GM18517 (cell line): ENCODE measurements around the gene AKT1S1.
"Not testable (repeated sequence)": the region's sequence is repeated elsewhere in the genome, so short reads cannot be mapped to it uniquely, and the experiment has no call there.

Experiments used
- ATAC-seq: cut with Tn5 transposase; IDR thresholded peaks from one replicate; pipeline ENCODE4 v1.9.1; 2021; ENCODE audit warnings: mild to moderate bottlenecking, moderate library complexity; ENCODE audit not compliant: unreplicated experiment

The AKT1S1 gene

DNA sequence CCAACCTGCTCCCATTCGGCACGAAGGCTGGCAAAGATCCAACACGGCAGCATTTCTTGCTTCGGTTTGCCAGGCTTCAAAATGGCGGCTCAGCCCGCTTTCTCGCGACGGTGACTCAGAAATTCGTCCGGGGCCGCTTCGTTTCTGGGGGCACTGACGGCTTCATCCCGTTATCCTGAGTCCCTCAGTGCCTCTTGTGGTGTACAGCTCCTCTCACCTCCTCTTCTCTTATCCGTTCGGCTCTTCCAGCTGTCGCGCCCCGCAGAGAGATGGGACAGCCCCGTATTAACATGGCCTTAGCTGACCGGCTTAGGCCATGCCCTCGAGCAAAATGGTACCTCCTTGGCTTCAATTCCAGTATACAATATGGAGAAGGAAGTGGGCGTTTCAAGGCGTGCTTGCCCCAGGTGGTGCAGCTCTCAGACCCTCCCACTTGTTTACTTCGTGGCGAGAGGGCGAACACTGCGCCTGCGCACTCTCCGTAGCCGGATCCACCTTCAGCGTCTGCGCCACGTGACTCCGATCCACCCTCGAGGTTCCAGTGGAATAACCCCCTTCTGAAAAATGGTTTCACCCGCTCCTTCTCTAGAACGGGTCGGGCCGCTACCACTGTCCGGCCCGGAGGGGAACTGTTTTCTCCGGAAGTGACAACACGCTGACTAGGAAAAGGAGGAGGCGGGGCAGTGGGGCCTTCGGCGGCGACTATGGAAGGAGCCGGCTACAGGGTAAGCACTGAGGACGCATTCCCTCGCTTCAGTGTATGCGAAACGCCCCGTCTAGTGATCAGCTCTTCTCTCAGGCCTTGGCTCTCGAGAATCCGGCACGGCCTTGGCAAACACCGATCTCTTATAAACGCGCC, at the start of gene AKT1S1, which contains the start of gene TBC1D17:
Gene AKT1S1 (minus strand): TSS at position 336 of the 859 bp plus-strand sequence. CDS start 4,060 bp downstream, outside the sequence.
Gene TBC1D17 (plus strand): TSS at position 683 of the 859 bp plus-strand sequence. CDS start 22 bp downstream, at position 705.
- ATAC-seq = peak; percentile 70

DNA sequence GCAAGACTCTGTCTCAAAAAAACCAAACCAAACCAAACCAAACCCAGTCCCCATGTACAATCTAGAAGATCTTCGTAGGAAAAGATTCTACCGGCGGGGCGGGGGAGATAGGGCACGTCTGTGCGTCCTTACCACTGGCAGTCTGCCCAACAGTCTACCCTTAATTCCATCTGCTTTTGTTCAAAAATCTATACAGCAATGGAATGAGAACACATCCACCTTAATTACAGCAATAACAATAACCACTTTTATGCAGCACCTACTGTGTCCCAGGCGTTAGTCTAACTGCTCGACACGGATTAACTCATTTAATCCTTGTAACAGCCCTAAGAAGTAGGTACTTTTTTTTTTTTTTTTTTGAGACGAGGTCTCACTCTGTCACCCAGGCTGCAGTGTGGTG, 49.4 kb upstream of the AKT1S1 start:
- ATAC-seq = no peak

DNA sequence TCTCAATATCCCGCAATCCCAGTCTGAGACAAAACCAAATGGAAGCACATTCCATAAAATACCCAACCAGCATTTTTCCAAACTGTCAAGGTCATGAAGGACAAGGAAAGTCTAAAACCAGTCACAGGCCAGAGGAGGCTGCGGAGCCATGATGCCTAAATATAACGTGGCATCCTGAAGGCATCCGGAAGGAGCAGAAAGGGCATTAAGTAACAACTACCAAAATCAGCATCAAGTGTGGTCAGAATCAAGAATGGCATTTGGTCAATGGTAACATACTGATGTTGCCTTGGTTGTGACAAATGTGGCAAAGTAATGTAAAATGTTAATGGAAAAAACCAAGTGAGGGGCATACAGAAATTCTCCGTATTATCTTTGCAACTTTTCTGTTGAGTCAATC, 48.3 kb upstream of the AKT1S1 start:
- ATAC-seq = no peak

DNA sequence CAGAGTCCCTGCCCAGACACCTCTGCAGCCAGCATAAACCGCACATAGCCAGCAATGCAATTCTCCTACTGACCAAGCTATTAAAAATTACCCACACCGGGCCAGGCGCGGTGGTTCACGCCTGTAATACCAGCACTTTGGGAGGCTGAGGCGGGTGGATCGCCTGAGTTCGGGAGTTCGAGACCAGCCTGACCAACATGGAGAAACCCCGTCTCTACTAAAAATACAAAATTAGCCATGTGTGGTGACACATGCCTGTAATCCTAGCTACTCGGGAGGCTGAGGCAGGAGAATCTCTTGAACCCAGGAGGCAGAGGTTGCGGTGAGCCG, 47.7 kb upstream of the AKT1S1 start:
- ATAC-seq = not testable (repeated sequence)

DNA sequence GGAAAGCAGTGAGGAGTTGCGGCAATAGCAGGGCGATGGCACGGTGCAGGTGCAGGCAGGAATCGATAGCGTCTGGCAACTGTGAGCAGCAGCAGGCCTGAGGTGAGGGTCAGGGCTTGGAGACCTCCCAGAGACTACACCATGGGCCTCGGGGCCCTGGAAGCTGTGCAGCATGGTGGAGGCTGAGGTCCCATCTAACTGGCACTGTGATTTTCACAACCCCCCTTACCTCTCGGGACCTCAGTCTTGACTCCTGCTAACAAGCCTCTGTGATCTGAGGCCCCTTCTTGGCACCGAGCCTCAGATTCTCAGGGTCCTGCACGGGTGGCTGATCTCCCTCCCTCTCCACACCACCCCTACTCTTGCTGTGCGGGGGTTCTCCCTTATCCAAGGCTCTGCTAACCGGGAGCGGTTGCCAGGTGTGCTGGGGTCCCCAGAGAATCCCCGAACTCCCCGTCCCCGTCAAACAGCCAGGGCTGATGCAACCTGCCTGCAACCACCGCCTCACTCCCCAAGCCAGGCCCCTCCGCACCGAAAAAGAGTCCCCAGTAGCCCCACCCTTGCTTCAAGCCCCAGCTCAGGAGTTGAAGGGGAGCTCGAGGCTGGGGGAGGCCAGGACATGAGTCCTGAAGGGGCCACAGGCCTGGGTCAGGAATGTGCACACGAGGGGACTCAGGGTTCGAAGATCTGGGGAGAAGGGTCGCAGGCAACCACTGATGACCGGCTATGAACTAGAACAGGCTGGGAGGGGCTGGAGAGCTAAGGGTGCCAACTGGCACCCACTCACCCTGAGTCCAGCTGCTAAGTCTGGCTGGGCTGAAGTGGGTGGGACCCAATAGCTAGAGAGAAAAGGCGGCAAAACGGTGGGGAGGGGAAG, 47.1 kb upstream of the AKT1S1 start:
- no peak for ATAC-seq

DNA sequence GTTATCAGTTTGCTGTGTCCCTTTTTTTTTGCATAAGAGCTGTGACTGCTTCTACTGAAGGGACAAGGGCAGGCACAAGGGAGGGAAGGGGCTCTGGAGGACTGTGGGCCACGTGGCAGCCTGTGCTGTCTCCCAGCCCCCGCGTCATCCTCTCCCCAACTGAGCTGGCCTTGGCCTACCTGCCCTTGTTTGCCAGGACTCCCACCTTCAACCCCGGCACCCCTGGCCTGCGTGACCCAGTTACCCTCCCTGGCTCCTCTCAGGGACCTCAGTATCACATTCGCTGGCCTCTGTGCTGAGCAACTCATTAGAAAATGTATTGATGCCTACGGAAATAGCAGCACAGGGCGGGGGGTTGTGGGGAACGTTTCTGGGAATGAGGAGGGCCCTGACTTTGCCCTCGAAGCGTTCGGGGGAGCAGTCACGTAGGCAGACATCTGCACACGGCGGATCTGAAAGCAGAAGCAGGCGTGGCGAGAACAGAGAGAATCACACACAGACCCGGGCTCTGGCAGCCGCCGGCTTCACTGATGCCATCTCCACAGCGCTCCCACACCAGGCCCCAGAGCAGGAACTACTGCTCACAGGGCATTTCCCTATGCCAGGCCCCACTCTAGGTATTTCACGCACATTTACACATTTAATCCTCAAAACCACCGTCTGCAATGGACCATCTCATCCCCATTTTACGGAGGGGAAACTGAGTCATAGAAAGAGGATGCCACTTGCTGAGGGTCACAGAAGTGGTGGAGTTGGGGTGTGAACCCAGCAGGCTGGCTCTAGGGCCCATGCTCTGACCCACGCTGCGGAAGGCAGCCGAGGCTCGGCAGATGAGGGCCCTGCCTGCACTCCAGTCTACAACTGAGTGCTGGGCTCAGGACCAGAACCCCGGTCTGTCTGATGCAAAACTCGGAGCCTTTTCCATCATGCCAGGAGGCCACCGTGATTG, 46.2 kb upstream of the AKT1S1 start:
- ATAC-seq = no peak

DNA sequence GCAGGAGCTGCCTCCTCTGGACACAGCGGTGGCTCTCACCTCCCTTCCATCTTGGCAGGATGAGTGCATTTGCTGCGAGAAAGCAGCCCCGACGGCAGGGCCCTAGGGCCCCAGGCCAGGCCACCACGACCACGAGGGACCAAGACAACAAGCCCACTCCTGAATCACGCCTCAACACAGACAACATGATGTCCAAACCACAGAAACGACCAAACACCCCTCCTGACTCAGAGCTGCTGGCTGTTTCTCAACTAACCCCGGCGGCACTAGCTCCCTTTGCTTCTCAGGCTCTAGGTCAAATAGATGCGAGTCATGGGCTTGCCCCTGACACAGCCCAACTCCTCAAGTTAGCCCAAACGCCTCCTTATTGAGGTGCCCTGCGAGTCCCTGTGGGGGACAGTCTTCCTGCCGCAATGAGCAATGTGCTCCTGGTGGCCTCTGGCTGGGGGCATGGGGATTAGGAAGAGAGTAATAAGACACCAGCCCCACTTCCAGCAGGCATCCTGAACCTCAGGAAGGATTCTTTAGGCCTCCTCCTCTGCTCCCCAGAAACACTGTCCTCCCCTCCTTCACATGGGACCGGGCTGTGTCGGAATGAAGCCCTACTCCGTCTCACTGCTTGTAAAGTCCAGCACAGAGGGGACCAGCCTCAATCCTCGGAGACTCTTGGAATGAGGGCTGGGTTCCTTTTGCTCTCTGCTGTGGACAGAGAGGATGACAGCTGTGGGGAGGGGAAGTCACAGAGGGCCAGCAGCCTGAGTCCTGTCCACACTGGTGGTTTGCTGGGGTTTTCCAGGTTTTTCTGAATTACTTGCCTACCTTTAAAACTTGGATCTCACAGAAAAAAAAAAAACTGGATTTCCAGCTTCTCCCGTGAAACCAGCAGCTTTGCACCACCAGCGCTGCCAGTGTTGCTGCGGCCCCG, 45.0 kb upstream of the AKT1S1 start:
- ATAC-seq = no peak

DNA sequence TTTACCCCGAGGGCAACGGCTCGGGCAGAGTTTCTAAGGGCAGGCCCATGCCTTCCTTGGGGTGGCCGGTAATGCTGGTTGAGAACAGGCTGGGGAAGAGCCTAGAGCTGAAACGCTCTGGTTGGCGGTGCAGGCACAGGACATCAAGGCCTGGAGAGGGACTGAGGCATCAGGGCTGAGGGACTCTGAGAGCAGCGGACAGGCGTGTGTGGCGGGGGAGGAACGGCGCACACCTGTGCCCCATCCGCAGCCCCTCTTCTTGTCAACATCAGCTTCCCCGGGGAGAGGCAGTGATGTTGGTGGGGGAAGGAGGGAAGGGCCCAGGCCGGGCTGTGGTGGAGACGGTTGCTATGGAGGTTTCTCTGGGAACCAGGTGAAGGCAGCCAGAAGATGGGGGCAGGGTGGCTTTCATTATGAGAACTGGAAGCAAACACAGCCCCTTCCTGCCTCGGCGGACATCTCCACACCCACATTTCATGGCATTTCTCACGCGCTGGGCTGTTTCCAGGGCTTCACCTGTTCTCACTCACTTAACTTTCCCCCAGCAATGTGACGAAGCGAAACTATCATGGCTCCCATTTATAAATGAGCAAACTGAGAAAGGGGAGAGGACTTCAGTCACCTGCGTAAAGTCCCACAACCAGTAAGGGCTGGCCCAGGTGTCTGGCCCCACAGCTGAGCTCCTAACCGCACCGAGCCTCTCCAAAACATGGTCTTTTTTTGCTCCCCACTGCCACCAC, 43.6 kb upstream of the AKT1S1 start:
- no peak for ATAC-seq

DNA sequence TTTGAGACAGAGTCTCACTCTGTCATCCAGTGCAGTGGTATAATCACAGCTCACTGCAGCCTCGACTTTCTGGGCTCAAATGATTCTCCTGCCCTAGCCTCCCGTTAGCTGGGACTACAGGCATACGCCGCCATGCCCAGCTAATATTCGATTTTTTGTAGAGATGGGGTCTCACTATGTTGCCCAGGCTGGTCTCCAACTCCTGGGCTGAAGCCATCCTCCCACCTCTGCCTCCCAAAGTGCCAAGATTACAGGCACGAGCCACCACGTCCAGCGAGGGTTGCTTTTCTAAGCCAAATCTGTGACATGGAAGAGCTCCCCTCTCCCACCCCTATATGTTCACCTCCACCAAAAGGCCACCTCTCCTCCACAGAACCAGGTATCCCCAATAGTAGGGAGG, 40.9 kb upstream of the AKT1S1 start:
- no peak for ATAC-seq

DNA sequence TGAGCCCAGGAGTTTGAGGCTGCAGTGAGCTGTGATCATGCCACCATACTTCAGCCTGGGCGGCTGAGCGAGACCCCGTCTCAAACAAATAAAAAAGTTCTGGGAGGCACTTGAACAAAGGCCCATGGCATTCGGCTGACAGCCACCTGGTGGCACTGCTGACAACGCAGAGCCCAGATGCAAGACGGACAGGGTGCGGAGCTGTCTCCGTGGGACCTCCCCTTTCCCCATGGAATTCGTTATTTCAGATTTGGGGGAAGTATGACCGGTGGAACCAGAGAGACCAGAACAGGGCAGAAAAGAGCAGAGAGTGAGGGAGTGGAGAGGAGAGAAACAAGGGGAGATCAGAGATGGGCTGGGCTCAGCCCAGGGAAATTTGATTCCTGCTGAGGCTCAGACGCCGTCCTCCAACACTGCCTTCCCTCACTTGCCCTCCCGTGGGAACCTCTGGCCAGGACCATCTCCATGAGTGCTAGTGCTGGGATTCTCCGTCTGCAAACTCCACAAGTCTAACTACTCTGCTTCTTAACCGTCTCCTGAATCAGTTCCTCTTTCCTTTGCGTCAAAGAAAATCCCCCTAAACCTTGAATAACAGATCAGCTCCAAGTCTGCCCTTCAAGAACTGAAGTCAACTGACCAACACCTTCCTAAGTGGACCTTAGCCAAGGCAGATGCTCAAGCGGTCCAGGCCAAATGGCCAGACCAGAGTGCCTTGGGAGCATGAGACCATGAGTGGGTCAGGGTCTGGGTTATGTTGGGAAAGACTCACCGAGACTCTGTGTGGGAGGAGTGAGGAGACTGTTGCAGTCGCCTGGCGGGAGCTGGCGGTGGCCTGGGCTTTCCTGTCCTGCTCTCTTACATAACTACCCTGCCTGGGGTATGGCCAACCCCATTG, 39.9 kb upstream of the AKT1S1 start:
- ATAC-seq = no peak

DNA sequence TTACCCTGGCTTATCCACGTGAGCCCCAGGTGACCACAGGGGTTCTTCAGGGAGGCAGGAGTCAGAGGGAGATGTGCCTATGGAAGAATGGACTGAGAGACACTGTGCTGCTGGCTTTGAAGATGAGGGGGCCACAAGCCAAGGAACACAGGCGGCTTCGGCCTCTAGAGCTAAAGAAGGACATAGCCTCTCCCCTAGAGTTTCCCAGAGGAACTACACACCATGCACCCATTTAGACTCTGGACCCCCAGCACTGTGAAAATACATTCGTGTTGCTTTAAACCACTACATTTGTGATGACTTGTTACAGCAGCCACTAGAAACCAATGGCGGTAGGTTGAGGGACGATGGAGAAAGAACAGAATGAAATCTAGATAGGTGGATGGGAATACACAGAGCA, 38.1 kb upstream of the AKT1S1 start:
- no peak for ATAC-seq

DNA sequence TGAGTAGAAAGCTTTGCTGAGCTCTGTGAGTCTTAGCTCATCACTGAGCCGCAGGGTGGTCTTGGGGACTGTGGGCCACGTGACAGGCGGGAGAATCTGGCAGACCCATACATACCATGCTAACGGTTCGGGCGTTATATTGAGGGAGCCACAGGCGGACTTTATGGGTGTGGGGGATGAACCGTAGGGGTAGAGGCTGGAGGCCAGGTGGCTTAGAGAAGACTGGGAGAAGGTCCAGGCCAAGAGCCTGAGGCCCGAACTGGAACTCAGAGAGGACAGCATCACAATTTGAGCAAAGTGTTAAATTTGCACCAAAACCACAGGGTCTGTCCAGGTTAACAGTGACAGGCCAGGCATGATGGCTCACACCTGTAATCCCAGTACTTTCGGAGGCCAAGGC, 36.6 kb upstream of the AKT1S1 start:
- no peak for ATAC-seq

DNA sequence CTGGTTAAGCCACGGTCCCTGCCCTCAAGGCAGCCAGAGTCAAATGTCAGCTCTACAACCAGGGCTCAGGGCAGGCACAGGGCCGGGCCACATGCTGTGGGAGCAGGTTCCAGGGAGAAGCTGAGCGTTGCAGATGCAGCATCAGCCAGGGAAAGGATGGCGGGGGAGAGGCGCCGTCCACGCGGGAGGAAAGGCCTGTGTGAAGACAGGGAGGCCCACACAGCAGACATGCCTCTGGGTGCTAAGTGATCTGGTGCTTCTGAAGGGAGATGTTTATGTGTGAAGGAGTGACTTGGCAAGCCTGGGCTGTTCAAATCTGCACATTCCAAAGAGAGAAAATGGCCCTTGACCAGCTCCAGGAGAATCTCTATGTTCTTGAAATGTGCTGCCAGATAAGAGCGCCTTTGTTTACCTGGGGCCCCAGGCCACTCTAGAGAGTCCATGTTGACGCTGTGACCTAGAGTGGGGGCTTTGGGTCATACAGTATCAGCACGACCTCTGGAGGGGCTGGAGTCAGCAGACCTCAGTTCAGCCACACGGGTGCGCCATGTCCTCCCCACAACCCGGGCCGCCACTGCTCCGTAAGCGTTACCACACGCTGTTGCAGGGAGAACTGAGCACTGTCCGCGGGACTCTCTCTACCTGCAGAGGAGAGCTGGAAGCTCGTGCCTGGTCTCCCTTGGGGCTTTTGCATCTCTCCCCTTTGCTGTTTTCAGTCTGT, 36.0 kb upstream of the AKT1S1 start:
- no peak for ATAC-seq

DNA sequence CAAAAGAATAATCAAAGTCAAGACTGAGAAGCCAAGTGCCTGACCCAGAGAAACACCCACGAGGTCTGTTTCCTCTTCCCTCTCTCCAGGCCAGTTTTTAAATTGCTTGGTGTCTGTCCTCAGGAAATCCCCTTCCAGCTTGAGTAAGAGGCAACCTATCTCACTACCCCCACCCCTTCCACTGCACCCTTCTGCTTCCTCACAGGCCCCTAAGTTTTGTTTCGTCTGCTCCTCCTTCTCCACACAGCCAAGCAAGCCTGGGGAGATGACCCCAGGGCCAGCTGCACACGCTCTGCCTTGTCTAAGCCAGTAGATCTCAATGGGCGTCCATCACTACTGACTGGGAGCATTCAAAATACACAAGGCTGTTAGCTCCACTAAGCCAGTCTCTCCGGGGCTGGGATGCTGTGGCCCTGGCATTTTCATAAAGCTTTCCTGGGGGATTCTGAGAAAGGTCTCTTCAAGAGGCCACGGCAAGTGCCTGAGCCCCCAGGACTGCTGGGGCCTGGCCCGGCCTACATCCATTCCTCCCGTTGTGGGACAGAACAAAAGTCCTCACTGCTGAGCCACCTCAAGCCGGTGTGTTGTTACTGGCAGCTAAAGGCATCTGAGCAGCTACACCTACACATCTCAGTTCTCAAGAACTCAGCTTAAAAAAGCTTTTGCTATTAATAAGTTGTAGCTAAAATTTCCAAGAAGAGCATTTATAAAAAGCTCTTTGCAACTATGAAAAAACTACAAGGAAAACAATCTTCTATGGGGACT, 34.4 kb upstream of the AKT1S1 start:
- ATAC-seq = no peak

DNA sequence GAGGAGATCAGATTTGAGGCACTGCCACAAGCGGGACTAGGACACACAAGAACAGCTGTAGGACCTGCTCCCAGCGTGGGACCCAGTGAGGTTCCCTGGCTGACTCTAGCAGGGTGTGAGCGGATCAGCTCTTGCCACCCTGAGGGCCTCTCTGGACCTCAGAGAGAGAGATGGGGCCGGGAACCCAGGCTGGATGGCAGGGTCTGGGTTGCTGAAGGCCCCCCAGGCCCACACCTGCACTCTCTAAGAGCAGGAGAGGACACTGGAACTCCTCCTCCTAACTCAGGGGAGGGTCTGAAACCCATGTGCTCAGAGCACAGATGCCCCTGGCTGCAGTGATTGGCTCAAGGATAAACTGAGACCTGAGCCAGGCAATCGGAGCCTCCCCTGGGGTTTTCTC, 33.0 kb upstream of the AKT1S1 start:
- no peak for ATAC-seq
